D721Med (cell line): ENCODE data around the gene CD84.
"Not testable (repeated sequence)": the region's sequence is repeated elsewhere in the genome, so short reads cannot be mapped to it uniquely, and the experiment has no call there.

Experiments used
- DNase-seq: peaks from one replicate; pipeline ENCODE4 v3.0.0; 2011; ENCODE audit warnings: low spot score; ENCODE audit not compliant: insufficient read length
- FAIRE-seq: peaks from 2 replicates; lab custom pipeline; 2011; peaks lifted over from hg19 to GRCh38; lab: Jason Lieb, UNC
- TF ChIP-seq, protein P1 (sequence below): IDR thresholded peaks from 2 replicates; pipeline ENCODE4 v1.5.1; 2012; ENCODE audit warnings: mild to moderate bottlenecking, control low read depth; ENCODE audit not compliant: insufficient read depth; ENCODE audit errors: missing control alignments

The CD84 gene

DNA sequence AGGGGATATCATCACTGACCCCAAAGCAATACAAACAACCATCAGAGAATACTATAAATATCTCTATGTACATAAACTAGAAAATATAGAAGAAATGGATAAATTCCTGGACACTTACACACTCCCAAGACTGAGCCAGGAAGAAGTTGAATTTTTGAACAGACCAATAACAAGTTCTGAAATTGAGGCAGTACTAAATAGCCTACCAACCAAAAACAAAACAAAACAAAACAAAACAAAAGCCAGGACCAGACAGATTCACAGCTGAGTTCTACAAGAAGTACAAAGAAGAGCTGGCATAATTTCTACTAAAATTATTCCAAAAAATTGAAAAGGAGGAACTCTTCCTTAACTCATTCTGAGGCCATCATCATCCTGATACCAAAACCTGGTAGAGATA is 18.5 kb downstream of the CD84 start:
- DNase-seq (no peak), FAIRE-seq (no peak)
- TF ChIP-seq, protein P1, sequence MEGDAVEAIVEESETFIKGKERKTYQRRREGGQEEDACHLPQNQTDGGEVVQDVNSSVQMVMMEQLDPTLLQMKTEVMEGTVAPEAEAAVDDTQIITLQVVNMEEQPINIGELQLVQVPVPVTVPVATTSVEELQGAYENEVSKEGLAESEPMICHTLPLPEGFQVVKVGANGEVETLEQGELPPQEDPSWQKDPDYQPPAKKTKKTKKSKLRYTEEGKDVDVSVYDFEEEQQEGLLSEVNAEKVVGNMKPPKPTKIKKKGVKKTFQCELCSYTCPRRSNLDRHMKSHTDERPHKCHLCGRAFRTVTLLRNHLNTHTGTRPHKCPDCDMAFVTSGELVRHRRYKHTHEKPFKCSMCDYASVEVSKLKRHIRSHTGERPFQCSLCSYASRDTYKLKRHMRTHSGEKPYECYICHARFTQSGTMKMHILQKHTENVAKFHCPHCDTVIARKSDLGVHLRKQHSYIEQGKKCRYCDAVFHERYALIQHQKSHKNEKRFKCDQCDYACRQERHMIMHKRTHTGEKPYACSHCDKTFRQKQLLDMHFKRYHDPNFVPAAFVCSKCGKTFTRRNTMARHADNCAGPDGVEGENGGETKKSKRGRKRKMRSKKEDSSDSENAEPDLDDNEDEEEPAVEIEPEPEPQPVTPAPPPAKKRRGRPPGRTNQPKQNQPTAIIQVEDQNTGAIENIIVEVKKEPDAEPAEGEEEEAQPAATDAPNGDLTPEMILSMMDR, result no peak

DNA sequence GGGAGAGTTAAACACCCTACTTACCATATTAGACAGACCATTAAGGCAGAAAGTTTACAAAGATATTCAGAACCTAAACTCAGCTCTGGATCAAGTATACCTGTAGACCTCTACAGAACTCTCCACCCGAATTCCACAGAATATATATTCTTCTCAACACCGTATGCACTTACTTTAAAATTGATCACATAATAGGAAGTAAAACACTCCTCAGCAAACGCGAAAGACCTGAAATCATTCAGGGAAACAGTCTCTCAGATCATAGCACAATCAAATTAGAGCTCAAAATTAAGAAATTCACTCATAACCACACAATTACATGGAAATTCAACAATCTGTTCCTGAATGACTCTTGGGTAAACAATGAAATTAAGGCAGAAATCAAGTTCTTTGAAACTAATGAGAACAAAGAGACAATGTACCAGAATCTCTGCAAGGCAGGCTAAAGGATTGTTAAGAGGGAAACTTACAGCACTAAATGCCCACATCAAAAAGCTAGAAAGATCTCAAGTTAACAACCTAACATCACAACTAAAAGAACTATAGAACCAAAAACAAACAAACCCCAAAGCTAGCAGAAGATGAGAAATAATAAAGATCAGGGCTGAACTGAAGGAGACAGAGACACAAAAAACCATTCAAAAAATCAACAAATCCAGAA is 19.1 kb downstream of the CD84 start:
- FAIRE-seq, result no peak
- no peak for DNase-seq
- TF ChIP-seq, protein P1, result no peak

DNA sequence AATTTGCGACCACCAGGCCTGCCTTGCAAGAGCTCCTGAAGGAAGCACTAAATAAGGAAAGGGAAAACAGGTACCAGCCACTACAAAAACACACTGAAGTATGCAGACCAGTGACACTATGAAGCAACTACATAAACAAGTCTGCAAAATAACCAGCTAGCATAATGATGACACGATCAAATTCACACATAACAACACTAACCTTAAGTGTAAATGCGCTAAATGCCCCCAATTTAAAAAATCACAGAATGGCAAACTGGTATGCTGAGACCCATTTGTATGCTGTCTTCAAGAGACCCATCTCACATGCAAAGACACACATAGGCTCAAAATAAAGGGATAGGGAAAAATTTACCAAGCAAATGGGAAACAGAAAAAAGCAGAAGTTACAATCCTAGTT is 19.9 kb downstream of the CD84 start:
- not testable (repeated sequence) for FAIRE-seq

DNA sequence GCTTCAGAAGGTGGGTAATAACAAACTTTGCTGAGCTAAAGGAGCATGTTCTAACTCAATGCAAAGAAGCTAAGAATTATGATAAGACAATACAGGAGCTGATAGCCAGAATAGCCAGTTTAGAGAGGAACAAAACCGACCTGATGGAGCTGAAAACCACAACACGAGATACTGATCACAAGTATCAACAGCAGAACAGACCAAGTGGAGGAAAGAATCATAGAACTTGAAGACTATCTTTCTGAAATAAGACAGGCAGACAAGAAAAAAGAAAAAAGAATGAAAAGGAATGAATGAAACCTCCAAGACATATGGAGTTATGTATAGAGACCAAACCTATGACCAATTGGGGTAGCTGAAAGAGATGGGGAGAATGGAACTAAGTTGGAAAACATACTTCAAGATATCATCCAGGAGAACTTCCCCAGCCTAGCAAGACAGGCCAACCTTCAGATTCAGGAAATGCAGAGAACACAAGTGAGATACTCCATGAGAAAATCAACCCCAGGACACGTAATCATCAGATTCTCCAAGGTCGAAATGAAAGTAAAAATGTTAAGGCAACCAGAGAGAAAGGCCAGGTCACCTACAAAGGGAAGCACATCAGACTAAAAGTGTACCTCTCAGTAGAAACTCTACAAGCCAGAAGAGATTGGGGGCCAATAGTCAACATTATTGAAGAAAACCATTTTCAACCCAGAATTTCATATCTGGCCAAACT is 20.5 kb downstream of the CD84 start:
- DNase-seq (no peak), FAIRE-seq (no peak)
- TF ChIP-seq, protein P1, result no peak

More for the DNA sequence above, 19.9 kb downstream of the CD84 start:
- DNase-seq, result not testable (repeated sequence)

DNA sequence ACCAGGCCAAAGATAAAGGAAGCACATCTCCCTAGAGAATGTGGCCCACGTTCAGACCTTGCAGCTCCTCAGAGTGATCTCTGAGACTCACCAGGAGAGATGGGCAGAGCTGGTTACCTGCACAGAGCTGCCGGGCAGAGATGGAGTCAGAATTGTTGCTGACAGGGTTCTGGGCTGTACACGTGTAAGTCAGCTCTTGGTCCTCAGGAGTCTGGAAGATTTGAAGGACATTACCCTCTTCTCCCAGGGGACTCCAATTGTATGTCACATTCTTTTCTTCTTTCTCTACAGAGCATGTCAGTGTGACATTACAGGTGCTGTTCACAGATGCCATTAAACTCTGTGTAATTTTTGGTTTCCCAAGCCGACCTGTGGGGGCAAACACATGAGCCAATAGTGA is 25.5 kb downstream of the CD84 start:
- TF ChIP-seq, protein P1, result no peak
- FAIRE-seq (no peak), DNase-seq (no peak)

DNA sequence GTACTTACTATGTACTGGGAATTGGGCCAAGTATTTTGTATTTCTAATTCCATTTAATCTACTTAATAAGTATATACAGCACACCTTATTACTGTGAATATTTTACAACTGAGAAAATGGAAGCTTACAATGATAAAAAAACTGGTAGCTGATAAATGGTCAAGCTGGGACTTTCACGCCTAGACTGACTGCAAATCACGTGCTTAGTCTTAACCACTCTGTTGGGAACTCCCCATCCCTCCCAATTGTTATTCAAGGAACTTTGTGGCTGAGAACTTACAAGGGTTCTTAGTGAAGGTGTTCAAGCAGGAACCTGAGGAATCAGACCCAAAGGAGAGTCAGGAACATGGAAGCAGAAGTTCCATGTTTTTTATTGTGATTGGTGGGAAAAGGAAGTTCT is 26.9 kb downstream of the CD84 start:
- no peak for FAIRE-seq
- TF ChIP-seq, protein P1, result no peak
- DNase-seq, result no peak

DNA sequence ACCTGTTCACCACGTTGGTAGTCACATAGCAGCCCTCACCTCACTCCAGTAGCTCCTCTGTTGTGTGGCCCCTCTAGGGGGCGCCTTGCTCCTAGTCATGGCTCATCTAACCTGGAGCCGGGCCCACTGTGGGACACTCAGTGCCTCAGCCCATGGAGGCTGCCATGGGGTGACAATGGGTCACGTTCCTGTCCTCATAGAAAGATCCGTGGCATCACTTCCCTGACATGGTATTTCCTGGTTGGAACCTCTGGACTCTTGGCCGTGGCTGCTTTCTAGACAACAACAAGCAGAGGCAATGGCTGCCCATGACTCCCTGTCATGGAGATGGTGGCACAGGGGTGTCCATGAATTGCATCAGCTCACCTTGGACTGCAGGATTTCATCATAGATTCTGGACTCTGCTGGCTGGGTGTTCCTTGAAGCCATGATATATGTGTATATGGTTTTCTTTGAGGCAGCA is 28.7 kb downstream of the CD84 start:
- DNase-seq, result no peak
- TF ChIP-seq, protein P1, result peak; percentile 8
- no peak for FAIRE-seq
